Right forelimb (tissue), 1 donor: ENCODE results near the gene KIFC3.
"Not testable (repeated sequence)": the region's sequence is repeated elsewhere in the genome, so short reads cannot be mapped to it uniquely, and the experiment has no call there.

Source experiments
- DNase-seq: peaks from one replicate; pipeline ENCODE4 v3.0.0-alpha.2; 2018

The KIFC3 gene

DNA sequence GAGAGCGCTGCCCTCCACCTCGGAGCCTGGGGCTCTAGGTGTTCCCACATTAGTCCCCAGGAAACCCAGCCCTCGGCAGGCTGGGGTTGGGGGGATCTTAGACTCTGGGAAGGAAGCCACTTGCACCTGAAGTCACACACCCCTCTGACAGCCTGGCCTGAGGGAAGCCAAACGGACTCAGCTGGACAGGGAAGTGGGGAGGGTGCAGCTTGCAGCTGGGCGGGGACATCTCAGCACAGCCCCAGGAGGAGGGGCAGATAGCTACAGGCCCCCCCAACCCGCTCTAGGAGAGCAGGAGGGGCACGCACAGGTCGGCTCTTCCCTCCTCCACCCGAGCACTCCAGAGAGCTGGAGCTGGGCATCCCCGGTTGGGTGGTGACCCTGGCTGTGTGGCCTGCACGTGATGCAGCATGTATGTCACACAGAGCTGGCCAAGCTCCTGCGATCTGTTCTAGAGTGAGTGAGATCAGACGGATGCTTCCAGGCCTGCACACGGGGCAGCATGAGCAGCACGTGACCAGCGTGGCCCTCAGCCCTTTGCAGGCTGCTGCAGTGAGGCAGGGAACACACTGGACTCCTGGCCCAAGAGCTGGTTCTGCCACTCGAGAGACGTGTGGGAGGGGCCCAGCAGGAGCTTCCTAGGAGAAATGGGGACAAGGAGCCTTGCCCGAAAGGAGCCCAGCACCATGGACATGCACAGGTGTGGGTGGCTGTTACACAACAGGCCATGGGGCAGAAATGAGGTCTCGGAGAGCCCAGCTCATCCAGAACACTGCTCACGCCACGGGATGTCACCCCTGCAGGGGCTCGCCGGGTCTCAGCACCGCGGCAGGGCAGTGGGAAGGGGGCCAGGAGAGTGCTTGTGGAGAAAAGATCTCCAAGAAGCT, 15.4 kb downstream of the KIFC3 start:
- no peak for DNase-seq

DNA sequence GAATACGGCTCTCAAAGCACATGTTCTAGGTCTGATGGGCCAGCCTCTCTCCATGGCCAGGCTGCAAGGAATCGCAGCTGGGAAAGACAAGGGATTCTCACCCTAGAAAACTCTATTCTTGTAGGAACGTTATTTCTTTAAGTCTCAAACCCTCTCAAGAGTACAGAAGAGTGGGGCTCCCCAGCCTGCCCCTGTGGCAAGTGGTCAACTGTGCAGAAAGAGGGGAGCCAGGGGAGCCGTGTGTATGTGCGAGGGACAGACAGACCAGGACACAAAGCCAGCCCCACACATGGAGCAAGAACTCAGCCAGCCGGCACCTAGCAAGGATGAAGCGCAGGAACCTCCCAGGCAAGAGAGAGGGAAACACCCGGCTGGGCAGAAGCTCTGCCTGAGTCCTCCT, 16.4 kb downstream of the KIFC3 start:
- DNase-seq, result no peak

DNA sequence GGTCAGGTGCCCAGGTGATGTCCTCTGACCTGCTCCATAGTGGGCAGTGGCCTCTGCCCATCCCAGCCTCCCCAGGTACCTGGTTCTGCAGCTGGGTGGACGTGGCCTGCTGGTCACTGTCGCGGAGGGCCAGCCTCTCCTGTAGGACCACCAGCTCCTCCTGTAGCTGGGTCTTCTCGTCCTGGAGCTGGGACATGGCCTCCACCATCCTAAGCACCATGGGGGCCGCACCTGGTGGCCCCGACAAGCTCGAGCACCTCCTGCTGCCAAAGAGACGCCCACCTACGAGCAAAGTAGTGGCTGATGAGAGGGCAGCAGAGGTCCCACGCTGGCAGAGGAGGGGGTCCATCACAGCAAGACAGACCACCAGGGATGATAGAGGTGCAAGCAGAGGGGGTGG, 16.9 kb downstream of the KIFC3 start:
- no peak for DNase-seq

DNA sequence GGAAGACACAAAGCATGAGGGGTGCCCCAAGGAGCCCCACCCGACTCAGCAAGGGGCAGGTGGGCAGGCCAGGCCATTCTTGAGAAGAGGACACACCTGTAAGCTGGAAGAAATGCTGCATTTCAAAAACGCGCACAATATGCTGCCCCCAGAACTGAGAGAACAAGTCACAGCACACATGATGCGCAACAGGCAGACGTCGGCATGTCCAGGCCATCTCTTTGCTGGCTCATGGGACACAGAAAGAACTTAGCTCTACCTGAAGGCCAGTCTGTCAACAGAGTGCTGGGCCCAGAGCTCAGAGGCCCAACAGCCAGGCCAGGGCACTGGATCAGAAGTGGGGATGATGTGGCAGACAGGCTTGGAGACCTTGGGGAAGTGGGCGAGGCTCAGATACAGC, 18.0 kb downstream of the KIFC3 start:
- no peak for DNase-seq

DNA sequence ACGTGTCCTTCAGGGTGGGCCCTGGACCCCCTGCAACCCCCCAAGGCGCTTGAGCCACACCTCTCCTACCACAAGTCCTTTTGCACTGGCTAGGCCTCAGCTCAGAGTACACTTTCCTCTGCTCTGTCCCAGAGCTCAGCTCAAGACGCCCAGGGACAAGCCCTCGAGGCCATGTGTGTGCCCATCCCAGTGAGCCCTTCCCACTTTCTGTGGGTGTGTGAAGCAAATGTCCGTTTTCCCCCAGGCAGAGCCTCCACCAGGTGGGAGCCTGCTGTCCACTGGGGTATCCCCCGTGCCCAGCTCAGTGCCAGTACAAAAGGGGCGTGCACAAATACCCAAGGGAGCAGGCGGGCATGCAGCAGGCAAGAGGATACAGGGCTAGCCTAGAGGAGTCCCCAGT, 18.4 kb downstream of the KIFC3 start:
- DNase-seq, result no peak

DNA sequence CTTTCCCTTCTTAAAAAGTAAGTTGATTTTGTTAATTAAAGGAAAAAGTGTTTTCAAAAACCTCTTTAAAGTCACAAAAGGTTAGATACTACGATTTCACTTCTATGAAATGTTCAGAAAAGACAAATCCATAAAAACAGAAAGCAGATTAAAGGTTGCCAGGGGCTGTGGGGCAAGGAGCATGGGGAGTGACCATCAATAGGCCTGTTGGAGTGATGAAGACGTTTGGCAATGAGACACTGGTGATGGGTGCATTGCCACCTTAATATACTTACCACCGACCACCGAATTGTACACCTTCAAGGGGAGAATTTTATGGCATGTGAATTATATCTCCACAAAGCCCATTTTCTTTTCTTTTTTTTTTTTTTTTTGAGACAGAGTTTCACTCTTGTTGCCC, 19.2 kb downstream of the KIFC3 start:
- no peak for DNase-seq

DNA sequence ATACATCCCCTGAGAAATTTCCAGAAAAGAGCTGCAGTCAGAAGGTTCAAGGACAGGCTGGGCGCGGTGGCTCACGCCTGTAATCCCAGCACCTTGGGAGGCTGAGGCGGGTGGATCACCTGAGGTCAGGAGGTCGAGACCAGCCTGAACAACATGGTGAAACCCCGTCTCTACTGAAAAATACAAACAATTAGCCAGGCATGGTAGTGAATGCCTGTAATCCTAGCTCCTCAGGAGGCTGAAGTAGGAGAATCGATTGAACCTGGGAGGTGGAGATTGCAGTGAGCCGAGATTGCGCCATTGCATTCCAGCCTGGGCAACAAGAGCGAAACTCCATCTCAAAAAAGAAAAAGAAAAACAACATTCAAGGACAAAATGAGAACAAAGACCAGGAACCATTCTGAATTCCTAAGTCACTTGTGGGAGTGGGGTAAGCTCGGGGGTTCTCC, 19.7 kb downstream of the KIFC3 start:
- DNase-seq, result not testable (repeated sequence)

DNA sequence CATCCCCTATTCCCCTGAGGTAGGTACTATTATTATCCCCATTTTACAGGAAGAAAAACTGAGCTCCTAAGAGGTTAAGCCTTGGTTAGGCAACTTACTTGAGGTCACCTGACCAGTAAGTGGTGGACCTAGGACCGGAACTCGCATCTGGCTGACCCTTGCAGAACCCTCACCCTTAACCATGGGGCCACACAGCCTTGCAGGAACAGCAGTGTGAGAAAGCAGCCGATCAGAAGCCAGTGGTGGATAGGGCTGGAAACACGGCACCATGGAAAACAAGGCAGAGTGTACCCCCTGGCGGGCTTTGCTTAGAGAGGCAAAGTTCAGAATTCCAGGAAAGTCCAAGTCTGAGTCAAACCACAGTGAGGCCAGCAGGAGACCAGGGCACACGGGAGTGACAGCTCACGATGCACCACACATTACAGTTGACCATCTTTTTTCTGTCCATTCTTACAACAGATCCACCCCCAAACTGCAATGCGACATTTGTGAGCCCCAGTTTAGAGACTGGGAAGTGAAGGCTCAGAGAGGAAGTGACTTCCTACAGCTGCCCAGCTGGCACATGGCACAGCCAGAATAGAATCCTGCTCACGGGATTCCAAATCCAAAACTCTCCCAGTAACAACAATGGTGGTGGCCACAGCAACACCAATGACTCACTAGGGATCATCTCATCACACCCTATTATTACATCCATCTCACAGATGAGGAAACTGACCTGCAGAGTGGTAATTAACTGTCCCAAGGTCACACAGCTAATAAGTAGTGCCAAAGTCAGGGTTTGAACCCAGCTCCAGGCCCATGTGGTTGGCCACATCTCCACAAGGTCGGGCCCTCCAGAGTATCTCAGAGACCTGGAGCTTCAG, 20.3 kb downstream of the KIFC3 start:
- peak; percentile 32 for DNase-seq

DNA sequence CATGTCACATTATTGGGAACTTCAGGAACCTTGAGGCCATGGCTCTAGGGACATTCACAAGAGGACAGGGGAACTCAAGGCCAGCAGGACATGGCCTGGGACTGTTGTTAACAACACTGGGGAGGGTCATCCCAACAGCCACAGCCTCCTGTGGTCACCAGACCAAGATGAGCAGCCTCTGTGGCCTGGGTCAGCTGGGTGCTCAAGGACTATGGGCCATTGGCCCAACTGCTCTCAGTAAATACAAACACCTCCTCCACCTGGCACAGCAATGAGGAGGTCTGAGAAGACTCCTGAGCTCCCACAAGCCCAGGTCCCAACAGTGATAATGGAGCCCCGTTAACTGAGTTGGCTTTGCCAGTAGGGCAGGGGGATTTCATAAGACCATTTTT, 20.9 kb downstream of the KIFC3 start:
- no peak for DNase-seq

DNA sequence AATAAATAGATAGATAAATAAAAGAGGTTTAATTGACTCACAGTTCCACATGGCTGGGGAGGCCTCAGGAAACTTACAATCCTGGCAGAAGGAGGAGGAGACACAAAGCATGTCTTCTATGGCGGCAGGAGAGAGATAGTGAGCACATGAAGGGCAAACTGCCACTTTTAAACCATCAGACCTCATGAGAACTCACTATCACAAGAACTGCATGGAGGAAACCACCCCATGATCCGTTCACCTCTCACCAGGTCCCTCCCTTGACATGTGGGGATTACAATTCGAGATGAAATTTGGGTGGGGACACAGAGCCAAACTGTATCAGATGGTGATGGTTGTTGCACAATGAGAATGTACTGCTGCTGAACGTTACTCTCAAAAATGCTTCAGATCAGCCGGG, 22.5 kb downstream of the KIFC3 start:
- not testable (repeated sequence) for DNase-seq

DNA sequence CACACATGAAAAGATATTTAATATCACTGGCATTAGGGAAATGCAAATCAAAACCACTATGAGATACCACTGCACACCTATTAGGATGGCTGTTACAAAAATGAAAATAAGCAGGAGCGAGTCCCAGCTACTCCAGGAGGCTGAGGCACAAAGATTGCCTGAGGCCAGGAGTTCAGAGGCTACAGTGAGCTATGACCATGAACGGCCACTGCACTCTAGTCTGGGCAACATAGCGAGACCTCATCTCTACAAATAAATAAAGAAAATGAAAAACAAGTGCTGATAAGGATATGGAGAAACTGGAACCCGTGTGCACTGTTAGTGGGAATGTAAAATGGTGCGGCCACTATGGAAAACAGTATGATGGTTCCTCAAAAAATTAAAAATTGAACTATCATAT, 23.6 kb downstream of the KIFC3 start:
- DNase-seq, result no peak

DNA sequence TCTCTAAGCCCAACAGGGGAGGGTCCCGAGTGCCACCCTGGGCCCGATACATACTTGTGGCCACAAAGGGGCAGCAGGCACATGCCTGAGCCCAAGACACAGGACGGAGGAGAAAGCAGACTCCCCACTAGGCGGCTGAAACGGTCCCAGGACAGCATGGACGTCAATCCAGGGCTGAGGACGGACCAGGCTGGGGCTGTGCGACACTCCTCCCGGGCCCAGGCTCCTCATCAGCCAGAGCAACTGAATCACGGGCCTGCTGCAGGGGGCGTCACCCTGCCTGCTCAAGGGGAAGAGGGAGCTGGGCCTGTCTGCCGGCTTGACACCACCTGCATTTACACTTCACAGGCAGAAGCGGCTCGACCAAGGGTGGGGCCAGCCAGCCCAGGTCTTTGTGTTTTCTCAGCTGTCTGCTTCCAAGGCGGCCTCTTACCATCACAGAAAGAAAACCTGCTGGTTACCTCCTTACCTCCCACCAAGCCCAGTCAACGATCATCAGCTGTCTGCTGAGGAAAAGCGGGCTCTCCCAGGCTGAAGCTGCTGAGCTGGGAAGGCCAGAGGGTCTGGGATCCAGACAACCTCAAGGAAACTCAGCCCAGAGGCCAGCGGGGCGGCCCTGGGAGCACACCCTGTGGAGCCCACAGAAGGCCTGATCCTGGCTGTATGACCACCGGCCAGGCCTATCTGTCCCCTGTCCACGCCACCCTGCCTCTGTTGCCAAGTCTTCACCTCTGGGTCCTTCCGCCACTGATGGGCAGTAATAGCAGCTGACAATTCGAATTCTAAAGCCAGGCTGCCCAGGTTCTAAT, 26.4 kb downstream of the KIFC3 start:
- no peak for DNase-seq

DNA sequence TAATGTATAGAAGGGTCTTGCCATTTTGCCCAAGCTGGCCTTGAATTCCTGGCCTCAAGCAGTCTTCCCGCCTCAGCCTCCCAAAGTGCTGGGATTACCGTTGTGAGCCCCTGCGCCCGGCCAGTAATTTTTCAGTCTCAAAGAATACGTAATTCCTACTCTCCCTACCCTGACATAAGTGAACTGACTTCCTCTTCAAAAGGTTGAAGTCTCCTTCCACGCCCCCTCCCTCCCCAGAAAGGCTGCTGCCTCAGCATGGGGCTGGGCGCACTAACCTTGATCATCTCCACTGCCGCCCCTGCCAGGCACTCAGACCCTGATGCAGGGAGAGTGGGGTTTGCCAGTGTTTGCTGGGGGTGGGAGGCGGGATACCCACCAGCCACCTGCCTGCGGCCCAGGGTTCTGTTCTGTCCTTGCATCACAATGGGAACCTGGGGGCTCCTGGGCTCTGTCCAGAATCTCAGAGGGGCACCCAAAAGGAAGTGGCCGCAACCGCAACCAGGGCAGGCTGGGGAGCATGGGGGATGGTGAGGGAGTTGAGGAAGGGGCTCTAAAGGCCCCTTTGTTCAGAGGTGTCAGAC, 27.5 kb downstream of the KIFC3 start:
- DNase-seq, result peak; percentile 35

DNA sequence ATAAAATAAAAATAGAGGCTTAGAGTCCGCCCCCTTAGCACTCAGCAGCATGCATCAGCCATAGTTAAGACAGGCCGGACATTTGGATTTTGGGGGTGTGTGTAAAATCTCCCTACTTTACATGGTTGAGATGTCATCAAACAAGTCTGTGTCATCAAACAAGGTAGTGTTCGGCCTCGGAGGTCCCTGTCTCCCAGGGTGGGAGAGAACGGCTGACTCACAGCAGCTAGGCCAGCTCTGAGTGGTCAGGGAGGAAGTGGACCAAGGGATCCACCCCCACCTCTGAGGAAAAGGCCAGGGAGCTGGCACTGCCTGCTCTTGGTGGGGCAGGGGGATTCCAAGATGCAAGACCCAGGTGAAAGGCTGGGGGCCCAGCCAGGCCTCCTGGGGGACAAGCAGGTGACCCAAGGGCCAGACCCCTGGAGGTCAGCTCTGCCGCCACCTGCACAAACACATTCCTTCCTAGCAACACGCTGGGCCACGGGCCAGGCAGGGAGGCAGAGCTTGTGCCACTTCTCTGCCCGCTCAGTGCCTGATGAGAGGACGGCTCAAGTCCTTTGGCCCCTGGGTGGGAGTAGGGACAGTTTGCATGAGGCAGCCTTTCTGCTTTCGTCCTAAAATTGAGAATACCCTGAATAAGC, 28.5 kb downstream of the KIFC3 start:
- DNase-seq, result no peak

DNA sequence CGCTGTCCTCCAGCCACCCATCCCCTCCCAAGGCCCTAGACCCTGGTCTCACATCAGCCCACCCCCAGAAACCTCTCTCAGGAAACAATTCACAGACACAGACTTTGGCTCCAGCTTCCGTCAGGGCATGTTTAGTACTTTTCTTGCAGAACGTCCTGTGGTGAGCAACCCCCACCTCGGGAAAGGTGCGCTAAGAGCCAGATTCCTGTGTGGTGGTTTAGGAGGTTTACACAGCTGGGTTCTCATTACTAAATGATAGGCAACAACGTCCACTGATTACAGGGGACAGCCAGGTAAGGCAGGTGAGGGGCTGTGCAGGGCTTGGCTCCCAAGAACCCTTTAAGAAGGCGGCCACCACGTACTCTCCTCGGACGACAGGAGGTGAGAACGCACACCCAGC, 29.3 kb downstream of the KIFC3 start:
- no peak for DNase-seq

DNA sequence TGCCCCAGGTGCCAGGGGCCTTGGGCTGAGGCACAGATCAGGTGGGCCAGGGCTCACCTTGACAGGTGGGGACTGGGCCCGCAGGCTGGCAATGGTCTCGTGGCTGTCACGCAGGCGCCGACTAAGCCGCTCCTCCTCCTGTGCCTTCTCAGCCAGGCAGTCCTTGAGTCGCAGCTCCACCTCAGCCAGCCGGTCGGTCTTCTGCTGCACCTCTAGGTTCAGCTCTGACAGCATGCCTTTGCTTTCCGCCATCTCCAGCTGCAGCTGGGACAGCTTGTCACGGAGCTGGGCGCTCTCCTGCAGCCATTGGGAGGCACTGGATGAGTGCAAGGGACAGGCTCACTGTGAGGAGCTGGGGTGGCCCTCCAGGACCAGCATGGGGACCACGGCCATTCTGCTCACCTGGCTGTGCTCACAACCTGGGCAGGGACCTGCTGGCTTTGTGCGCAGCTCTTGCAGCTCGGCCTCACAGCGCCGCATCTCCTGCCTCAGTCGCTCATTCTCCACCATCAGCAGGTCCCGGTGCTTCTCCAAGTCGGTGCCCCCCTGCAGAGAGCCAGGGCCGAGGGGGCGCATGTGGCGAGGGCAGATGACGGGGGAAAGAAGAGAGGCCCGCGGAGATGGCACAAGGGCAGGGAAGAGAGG, 31.0 kb downstream of the KIFC3 start:
- DNase-seq, result no peak

DNA sequence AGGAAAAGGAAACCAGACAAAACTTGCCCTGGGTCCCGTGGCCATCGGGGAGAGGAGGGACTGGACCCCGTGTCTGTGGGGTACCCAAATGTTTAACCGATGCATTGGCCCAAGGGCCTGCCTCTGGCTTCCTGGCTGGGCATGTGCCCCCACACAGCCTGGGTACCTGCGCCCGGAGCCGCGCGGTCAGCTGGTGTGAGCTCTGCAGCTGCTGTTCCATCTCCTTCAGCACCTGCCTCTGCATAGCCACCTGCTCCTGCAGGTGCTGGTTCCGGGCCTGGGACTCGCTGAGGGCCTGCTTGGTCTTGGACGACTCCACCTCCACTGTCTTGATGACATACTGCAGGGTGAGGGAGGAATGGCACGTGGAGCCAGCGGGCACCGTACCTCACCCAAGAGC, 31.9 kb downstream of the KIFC3 start:
- peak; percentile 32 for DNase-seq

DNA sequence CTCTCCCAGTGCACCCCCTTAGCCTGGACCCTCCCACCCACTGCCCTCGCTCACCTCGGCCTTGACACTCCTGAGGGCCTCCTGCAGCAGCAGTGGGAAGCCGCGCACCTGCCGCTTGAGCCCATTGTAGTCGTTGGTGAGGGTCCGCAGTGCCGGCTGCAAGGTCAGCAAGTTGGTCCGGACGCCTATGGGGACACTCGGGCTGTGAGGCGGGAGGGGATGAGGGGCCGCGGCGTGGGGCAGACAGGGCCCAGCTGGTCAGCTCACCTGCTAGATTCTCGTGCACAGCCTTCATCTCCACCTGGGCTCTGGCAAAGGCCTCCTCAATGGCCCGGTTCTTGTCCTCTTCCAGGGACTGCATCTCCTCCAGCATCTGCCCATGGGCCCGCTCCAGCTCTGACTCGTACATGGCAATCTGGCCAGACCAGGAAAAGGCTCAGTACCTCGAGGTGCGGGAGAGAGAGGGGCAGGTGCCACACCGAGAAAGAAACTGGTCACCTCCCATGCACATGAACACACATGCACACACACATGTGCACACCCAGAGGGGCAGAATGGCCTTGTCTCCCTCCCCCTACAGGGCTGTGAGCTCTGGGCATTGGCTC, 32.6 kb downstream of the KIFC3 start:
- peak; percentile 39 for DNase-seq

DNA sequence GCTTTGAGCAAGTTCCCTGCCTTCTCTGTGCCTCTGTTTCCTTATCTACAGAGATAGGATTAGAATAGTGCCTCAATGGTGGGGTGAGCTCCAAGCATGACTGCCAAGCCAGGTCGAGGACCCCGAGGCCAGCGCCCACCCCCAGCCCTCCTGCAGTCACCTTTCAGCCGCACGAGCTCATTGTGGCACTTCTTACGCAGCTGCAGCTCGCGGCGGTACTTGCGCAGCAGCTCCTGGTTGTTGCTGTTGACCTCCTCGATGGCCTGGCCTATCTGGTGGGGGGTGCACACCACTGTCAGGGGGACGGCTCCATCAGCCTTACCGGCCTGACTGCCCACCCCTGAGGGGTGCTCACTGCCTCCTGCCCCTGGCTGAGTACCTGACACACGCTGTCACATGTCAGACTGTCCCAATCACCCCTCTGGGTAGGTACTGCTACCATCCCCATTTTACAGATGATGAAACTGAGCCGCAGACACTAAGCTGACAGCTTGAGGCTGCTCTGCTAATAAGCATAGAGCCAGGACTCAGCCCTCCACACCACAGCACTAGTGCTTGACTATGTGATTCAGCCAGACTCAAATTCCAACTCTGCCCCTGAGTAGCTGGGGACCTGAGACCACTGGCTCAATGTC, 35.5 kb downstream of the KIFC3 start:
- no peak for DNase-seq

DNA sequence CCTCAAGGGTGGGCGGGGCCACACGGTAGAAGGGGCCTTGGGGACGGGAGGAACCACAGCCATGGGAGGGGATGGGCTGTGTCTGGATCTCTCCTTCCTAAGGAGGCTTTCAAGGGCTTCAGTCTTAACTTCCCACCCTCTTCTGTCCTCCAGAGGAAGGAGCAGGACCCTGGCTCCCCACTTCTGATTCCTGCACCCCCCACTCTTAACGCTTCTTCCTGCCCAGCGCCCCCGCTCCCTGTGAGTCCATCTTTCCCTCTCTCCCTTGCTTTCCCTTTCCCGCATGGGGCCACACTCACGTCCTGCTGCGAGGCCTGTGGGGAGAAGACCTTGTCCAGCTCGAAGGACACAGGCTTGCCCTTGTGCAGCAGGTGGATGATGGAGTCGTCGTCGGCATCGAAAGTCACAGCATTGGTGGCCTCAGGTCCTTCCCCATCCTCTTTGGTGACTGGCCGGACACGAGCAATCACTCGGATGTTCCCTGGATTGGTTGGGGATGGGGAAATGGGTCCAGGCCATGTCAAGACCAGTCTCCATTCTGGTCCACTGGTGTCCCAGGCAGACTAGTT, 37.0 kb downstream of the KIFC3 start:
- DNase-seq, result peak; percentile 36
